GM18526 (cell line): ENCODE results near the gene LURAP1L.

Experiments
- POLR2A ChIP-seq: IDR thresholded peaks from 3 replicates; pipeline ENCODE4 v1.6.1; 2011; ENCODE audit not compliant: insufficient read length; ENCODE audit errors: extremely low read depth

Gene LURAP1L

DNA sequence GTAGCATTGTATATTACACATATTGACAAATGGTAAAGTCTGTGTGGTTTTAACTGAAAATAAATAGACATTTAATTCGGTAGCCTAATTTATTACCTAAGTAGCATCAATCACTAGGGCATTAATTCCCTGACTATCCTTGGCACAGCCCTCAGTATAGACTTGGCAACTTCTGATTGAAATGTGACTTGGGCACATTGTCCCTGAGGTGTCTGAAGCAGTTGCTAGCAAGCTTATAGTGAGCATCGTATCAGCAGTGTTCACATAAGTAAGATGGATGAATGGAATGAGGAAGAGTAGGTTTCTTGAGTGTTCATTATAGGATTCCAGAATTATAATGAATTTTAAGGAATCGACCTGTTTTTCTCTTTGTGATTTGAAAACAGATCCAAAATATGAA is 16.1 kb downstream of the LURAP1L start:
- no peak for TF ChIP-seq POLR2A

DNA sequence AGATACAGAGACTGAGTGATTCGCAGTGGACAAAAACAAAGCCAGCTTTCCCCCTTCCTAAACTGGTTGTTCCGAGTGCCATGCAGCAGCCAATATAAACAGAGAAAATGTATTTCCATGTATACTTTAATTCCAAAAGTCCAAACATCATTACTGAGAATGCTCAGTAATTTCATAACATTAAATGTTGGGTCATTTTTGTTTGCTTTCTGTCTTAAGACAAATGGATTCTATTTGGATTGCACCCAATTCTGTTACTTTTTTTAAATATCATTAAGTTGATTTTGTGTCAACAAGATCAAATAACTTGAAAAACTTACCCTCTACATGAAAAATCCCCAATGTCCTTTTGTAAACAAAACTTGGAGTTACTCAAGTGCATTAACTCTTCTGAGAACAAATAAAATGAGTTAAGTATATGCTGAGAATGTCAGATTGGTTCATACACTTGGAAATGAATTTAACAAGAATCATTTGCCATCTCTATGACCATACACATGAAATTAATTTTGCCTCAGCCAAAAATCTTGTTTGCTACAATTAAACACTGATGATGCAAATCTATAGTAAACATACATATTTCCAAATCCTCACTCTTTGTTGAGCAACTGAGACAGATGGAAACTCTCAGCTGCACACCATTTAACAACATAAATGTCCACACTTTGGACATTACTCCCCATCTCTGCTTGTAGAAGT is 19.4 kb downstream of the LURAP1L start:
- TF ChIP-seq POLR2A, result no peak

GRCh38 chr9:12796601-12797000 is 21.8 kb downstream of the LURAP1L start:
- TF ChIP-seq POLR2A, result no peak

- no peak for TF ChIP-seq POLR2A
Observed at GRCh38 chr9:12797037-12797436, 22.2 kb downstream of the LURAP1L start.

DNA sequence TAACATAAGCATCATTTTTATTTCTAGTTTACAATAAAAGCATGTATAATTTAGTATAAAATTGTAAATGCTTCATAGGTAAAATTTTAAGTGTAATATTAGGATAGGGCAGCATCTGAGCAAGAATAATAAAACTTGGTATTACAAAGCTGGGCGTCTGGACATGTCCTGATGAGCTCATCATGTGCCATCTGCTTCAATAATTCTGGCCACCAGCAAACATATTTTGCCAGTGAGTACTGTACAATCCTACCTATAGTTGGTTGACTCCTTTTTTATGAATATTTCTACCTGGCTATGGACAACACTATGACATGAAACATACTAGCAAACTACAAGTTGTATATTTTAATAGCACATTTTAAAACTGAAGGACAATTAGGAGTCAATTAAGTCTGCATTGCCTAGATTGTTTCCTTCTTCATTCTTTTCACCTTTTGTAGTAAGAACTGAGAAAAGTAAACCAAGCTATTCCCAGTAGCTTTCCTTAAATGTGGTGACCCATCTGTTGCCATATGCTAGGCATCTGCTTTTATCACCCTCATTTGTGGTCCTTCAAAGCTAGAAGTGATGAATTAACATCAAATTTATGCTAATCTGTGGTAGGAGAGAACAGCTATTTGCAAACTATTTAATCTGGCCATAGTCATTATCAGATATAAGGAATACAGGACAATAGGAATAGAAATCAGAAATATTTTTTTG is 23.4 kb downstream of the LURAP1L start:
- TF ChIP-seq POLR2A, result no peak

- TF ChIP-seq POLR2A, result no peak
Observed at GRCh38 chr9:12801187-12801586, 26.4 kb downstream of the LURAP1L start.

DNA sequence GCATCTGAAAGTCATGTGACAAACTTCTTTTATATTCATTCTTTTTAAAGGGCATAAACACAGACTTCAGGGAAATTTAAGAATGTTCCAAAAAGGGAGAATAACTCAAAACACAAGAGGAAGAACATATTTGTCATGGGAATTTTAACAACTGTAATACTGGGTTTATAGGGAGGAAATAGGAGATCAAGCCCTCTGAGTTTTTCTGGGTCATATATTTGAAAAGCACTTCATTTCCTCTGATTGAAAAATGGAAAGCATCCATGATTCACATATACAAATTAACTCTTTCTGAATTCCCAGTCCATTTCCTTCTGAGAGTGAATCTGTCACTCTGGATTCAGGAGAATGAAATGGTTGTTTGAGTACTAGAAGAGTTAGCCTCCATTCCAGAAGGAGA is 26.8 kb downstream of the LURAP1L start:
- TF ChIP-seq POLR2A, result no peak

GRCh38 chr9:12802093-12802492 is 27.3 kb downstream of the LURAP1L start:
- no peak for TF ChIP-seq POLR2A

- no peak for TF ChIP-seq POLR2A
Observed at GRCh38 chr9:12808569-12808968, 33.7 kb downstream of the LURAP1L start.

DNA sequence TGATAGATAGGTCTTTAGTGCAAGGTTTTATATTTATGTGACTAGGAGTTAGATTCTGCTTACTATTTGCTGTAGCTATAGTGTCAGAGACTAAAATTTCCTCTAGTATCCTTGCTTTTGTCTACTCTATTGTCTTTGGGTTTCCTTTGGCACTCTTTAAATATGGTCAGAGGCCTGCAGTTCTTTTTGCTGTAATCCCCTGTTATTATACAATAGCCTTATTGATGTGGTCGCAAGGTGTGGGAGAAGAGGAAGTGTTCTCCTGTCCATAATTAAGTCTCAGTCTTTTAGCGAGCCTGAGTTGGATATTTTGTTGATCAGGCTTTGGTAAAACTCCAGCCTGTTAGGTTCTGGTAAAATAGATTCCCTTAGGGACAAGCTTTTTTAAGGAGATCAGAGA is 34.9 kb downstream of the LURAP1L start:
- TF ChIP-seq POLR2A, result no peak

- no peak for TF ChIP-seq POLR2A
Observed at GRCh38 chr9:12811935-12812334, 37.1 kb downstream of the LURAP1L start.

DNA sequence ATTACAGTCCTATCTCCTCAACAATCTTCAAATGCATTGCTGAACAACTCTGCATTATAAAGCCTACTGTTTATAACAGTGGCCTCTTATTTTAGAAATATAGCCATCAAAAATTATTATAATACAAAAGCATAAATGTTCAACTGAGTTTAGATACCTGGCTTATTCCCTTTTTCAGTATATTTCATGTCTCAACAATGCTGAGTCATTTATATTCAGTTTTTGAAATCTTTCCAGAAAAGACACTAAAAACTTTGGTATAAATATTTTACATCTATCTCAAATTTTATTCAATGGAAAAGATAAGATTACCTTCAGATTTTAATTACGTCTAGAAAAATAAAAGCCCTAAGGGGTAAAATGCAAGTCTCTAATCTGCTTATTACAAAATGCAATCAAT is 37.9 kb downstream of the LURAP1L start:
- no peak for TF ChIP-seq POLR2A

DNA sequence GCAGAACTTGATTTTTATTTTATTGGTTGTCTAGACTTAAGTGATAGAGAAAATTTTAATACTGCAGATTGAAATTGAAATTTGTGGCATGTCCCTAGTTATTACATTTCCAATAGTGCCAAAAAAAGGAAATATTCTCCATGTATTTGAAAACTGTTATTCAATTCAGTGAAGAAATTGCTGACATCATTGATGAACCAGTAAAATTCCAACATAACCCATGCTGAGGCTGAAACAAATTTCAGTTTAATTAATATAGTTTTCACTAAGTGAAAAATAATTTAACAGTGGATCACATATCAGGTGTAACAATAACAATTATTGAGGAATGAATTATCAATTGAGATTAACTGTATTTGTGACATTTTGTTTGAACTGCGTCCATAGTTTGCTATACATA is 38.7 kb downstream of the LURAP1L start:
- TF ChIP-seq POLR2A, result no peak

DNA sequence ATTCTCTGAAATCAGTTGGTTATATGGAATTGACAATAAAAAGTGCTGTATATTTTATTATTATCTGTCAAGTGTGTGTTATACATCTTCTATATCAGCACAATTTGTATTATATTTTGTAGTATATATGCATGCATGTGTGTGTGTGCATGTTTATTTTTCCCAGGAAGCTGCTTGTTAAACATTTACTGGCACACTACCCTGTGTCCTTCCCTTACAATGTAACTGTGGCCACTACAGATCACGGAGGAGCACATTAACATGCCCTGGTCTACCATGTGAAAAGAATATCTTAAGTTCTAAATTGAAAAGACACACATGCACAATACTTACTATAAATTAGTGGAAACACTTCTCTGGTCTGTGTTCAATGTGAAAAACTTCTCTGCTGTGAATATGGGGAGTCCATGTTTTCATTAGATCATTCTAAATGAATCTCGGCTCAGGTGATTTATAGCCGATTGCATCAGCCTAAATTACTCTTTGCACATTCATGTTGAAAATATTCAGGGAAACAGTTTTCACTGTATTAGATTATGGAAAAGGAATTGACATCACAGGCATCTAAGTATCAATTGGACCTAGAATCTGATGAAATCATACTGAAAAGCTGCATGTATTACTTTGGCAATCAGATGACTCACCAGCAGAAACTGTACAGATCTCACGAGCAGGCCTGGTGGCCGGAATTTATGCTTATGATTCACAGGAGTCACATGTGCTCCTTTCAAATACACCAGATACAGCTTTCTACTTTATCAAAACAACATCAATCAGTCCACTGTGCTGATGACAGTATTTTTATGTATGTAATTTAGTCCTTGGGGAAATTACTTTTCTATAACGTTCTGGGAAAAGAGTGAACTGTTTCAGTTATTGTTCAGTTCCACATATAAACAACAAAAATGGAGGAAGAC is 39.4 kb downstream of the LURAP1L start:
- TF ChIP-seq POLR2A, result no peak

DNA sequence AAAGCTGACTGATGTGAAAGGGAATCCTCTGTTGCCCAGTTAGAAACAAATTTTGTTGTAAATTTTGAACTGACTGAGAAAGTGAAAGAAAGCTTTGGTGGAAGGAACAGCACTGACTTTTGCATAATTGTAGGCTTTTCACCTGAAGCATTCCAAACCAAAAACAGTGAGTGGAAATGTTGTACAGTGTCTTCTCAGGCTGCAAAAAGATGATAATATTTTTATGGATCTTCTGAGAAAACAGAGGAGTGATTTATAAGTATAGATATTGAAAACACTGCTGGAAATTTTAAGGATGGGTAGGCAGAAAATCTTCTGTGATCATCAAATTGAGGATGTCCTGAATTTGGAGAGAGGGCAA is 40.0 kb downstream of the LURAP1L start:
- no peak for TF ChIP-seq POLR2A

GRCh38 chr9:12815888-12816287 is 41.1 kb downstream of the LURAP1L start:
- no peak for TF ChIP-seq POLR2A

DNA sequence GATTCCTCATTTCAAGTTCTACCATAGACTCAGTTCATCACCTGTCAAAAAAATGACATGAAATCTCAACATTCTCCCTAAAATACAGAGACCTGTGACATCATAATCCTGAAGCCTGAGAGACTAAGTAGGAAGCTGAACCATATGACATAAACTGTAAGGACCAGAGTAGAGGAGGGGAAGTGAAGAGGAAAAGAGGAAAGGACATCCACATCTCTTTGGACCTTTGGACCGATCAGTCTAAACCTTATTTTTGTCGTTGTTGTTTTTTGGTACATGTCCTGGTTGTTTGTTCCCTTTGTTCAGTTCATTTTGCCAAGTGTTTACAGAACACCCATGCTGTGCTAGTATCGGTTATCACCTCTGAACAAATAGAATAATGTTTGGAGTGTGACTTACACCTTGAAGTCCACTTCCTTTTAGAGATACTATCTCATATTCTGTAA is 41.9 kb downstream of the LURAP1L start:
- no peak for TF ChIP-seq POLR2A

DNA sequence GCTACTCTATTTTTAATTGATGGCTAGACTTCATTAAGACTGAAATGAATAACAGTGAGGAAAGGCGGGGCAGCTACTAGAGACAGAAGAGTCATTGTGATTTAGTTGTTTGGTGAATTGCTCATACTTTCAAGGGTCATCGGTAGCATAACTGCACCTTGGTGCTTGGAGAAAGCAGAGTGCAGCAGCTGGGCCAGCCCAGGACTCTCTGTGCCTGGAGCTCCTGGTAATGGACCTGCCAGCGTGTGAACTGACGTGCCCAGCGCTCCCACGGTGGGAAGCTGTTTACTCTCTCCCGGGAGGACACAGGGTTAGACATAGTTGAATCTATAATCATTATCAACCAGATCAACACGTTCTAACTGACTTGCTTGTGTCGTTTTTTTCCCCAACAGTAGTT is 42.9 kb downstream of the LURAP1L start:
- no peak for TF ChIP-seq POLR2A
